ENCODE measurements around the gene AP3B1.

DNA sequence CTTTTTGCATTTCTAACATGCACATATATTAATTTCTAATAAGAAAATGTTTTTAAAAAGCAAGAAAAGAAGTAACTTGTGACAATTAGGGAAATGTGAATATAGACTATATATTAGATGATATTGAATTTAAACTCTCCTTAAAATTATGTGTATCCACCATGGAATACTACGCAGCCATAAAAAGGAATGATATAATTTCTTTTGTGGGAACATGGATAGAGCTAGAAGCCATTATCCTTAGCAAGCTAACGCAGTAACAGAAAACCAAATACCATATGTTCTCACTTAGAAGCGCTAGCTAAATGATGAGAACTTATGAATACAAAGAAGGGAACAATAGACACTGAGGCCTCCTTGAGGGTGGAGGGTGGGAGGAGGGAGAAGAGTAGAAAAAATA, 23.8 kb upstream of the AP3B1 start:
- TF ChIP-seq, protein P1, sequence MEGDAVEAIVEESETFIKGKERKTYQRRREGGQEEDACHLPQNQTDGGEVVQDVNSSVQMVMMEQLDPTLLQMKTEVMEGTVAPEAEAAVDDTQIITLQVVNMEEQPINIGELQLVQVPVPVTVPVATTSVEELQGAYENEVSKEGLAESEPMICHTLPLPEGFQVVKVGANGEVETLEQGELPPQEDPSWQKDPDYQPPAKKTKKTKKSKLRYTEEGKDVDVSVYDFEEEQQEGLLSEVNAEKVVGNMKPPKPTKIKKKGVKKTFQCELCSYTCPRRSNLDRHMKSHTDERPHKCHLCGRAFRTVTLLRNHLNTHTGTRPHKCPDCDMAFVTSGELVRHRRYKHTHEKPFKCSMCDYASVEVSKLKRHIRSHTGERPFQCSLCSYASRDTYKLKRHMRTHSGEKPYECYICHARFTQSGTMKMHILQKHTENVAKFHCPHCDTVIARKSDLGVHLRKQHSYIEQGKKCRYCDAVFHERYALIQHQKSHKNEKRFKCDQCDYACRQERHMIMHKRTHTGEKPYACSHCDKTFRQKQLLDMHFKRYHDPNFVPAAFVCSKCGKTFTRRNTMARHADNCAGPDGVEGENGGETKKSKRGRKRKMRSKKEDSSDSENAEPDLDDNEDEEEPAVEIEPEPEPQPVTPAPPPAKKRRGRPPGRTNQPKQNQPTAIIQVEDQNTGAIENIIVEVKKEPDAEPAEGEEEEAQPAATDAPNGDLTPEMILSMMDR (conservative IDR thresholded peaks at IDR 0.05; ENCODE audit: low read length) = no peak
- no peak for TF ChIP-seq EZH2phosphoT487 (IDR thresholded peaks at IDR 0.05; ENCODE audit: borderline replicate concordance, low read depth, low read length)

Measured in OCI-LY7 (cell line).